GM21619 (cell line): ENCODE results near the gene AIF1.

Experiments used
- ATAC-seq: cut with Tn5 transposase; IDR thresholded peaks from one replicate; pipeline ENCODE4 v1.9.1; 2021; ENCODE audit not compliant: unreplicated experiment

Gene AIF1

DNA sequence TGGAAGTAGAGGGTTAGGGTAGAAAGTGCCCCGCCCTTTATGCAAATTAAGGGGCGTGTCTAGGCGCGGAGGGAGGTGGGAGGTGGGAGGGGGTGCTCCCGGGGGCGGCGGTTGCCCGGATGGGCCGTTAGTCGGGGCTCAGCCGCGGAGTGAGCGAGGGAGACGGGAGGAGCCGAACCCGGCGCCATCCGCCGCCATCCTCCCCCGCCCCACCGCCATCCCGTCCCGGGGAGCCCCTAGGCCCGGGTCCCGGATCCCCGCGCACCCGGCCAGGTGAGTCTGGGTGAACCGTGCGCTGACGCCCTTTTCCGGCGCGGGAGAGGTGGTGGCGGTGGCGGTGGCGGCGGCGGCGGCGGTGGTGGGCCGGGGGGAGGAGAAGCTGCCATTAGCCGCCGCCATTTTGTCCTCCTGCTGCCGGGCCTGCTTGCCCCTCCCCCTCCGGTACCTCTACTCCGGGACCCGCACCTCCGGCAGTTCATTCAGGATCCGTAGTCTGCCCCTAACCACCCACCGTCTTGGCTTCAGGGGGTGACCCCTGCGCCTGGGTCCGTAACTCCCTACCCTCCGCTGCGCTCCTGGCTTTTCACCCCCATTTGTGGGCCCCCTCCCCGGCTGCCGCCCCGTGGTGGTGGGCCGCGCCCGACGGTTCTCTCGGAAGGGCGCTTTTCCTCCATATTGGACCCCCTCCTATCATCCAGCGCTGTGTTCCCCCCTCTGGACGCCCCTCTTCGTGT lies 5.7 kb downstream of the AIF1 start, which contains the start of gene PRRC2A:
Gene PRRC2A, plus strand, starts transcription at position 130 of the 734 bp plus-strand sequence. CDS start 2,075 bp downstream, outside the sequence.
- ATAC-seq = peak; percentile 47

DNA sequence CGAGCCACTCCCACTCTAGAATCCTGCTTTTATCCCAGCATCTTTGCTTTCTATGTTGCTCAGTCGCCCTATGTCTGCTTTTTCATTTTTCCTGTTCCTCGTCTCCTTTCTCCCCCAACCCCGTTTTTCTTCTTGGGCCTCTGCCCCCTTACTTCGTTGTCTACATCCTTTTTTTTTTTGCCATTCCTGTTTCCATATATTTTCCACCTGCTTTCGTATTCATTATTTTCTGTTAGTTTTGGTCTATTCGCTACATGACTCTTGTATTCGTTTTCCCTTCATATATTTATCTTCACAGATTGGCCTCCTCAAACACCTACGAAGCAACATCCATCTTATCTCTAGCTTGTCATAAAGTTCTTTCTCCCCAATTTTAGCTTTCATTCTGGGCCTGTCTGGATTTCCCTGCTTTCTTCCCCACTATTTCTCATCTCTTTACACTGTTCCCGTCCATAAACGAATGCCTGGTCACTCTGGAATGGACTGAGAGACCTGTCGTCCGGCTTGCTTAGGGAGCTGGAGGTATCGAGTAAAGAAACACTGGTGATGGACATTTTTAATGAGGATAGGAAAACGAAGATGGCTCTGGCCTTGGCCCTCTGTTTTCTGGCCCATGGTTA lies 6.4 kb downstream of the AIF1 start:
- no peak for ATAC-seq

DNA sequence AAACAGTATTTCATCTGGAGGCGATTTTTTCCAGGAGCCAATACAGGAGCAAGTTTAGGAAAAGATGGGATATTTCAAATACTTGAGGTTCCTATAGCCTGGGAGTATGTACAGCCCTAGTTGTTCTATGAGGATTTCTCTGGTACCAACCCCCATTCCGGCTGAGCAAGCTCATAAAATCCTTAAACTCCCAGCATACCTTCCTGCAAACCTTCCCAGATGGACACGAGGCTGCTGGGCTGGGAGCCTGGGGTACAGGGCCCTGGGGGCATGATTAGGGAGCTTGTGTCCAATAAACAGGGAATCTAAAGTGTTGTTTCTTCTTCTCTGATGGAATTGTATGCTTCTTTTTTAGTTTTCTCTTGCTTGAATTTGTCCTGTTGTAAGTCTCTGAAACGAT lies 7.0 kb downstream of the AIF1 start:
- ATAC-seq = no peak

DNA sequence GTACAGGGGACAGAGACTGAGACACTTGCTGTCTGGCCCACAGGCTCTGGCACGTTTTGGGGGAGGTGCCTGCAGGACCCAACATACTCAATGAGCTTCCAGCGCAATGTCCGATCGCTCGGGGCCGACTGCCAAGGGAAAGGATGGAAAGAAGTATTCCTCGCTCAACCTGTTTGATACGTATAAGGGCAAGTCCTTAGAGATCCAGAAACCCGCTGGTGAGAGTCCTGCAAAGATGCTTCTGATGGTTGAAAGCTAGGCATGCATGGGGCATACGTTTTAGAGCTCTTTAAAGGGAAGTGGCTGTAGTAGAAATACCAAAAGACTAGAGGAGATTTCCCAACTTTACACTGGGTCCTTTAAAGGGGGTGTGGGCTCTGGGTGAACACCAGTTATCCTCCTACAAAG lies 7.7 kb downstream of the AIF1 start:
- ATAC-seq = no peak

DNA sequence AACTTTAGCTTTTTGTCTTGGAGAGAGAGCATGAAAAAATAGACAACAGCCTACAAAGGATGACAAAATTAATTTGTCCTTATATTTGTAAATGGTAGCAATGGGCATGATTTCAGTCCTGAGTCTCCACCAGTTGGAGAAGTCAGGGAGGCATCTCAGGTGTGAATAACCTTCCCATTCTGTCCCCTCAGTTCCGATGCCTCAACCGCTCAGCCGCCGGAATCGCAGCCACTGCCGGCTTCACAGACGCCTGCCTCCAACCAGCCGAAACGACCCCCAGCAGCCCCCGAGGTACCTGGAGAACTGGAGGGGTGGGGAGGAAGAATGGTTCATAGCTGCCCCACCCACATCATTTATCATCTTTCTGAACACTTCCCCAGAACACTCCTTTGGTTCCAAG lies 9.0 kb downstream of the AIF1 start:
- no peak for ATAC-seq

DNA sequence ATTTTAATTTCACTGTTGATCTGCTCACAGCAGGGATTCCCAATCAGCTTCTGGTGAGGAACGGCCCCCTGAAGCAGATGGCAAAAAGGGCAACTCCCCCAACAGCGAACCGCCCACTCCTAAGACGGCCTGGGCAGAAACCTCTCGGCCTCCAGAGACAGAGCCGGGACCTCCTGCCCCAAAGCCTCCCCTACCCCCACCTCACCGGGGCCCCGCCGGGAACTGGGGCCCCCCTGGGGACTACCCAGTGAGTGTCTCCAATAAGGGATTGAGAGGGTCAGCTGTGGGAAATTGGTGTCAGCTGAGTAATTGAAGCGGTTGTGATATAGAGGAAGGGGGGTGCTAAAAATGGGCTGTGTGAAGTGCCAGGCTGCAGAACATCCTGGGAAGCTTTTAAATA lies 11.9 kb downstream of the AIF1 start:
- no peak for ATAC-seq

DNA sequence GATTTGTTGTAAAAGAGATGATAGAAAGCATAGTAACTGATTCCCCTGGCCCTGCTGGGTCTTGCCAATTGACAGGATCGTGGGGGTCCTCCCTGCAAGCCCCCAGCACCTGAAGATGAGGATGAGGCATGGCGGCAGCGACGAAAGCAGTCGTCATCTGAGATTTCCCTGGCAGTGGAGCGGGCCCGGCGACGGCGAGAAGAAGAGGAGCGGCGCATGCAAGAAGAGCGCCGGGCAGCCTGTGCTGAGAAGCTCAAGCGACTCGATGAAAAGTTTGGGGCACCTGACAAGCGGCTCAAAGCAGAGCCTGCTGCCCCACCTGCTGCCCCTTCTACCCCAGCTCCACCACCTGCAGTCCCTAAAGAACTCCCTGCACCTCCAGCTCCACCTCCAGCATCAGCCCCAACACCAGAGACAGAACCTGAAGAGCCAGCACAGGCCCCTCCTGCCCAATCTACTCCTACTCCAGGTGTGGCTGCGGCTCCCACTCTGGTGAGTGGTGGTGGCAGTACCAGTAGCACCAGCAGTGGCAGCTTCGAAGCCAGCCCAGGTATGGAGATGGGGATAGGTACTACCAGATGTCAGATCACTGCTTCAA lies 12.8 kb downstream of the AIF1 start:
- ATAC-seq = no peak

DNA sequence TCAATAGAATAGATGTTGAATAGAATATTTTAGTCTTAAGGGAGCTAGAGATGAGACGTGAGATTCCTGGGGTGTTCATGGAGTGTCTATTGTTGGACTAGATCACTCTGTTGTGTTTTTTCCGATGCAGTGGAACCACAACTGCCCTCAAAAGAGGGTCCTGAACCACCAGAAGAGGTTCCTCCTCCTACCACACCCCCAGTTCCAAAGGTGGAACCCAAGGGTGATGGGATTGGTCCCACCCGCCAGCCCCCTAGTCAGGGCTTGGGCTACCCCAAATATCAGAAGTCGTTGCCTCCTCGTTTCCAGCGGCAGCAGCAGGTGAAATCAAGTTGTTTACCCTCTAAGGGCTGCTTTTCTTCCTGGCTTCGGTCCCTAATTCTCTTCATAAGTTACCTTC lies 14.0 kb downstream of the AIF1 start:
- ATAC-seq = no peak

DNA sequence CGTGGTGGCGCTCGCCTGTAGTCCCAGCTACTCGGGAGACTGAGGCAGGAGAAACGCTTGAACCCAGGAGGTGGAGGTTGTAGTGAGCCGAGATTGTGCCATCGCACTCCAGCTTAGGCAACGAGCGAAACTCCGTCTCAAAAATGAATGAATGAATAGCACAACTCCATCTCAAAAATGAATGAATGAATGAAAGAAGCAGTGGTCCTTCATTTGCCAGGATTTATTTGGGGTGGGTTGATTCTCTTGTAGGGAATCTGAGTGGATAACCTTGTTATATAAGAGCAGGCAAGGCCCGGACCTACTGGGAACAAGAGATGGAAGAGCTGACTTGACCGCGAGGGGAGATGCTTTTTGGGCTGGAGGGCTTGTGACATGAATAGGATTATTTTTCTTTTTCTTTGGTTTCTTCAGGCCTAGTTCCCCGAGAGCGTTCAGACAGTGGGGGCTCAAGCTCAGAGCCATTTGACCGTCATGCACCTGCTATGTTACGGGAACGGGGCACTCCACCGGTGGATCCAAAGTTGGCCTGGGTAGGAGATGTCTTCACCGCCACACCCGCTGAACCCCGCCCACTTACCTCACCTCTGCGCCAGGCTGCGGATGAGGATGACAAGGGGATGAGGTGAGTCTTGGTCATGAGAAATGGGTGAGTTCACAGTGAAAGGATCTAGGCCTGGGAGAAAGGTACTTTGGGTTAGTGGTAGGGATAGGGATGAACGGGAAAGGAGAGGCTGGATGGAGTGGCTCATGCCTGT lies 15.3 kb downstream of the AIF1 start:
- ATAC-seq = no peak

DNA sequence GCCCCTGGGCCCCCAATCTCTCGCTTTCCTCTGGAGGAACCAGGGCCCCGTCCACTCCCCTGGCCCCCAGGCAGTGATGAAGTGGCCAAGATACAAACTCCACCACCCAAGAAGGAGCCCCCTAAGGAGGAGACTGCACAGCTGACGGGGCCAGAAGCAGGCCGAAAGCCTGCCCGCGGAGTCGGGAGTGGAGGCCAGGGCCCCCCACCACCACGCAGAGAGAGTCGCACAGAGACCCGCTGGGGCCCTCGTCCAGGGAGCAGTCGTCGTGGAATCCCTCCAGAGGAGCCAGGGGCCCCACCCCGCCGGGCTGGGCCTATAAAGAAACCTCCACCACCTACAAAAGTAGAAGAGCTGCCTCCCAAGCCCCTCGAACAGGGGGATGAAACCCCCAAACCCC lies 16.2 kb downstream of the AIF1 start:
- ATAC-seq = no peak

DNA sequence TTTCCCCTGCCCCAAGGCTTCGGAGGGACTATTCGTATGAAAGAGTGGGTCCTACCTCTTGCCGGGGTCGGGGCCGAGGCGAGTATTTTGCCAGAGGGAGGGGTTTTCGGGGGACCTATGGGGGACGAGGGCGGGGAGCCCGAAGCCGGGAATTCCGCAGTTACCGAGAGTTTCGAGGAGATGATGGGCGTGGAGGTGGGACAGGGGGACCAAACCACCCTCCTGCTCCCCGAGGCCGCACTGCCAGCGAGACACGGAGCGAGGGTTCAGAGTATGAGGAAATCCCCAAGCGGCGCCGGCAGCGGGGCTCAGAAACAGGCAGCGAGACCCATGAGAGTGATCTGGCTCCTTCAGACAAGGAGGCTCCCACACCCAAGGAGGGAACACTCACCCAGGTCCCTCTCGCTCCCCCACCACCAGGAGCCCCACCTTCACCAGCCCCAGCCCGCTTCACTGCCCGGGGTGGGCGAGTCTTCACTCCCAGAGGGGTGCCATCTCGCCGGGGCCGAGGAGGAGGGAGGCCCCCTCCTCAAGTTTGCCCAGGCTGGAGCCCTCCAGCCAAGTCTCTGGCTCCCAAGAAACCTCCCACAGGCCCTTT lies 16.7 kb downstream of the AIF1 start:
- no peak for ATAC-seq

DNA sequence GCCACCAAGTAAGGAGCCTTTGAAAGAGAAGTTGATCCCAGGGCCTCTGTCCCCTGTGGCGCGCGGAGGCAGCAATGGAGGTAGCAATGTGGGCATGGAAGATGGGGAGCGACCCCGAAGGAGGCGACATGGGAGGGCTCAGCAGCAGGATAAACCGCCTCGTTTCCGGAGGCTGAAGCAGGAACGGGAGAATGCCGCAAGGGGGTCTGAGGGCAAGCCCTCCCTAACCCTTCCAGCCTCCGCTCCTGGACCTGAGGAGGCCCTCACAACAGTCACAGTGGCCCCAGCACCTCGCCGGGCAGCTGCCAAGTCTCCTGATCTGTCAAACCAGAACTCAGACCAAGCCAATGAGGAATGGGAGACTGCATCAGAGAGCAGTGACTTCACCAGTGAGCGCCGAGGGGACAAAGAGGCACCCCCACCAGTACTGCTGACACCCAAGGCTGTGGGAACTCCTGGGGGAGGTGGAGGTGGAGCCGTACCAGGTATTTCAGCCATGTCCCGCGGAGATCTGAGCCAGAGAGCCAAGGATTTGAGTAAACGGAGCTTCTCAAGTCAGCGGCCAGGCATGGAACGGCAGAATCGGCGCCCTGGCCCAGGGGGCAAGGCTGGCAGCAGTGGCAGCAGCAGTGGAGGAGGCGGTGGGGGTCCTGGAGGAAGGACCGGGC lies 17.4 kb downstream of the AIF1 start:
- ATAC-seq = no peak

DNA sequence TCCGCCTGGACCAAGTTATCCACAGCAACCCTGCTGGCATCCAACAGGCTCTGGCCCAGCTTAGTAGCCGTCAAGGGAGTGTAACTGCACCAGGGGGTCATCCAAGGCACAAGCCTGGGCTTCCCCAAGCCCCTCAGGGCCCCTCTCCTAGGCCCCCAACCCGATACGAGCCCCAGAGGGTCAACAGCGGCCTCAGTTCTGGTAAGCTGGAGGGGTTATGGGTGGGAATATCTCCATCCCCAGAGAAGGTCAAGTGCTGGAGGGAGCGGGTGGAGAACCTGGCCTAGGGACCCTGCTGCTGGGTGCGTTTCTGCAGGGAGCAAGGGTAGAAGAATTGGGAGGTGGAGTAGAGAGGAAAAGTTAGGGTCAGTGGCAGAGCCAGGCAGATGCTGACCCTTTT lies 18.4 kb downstream of the AIF1 start:
- no peak for ATAC-seq

DNA sequence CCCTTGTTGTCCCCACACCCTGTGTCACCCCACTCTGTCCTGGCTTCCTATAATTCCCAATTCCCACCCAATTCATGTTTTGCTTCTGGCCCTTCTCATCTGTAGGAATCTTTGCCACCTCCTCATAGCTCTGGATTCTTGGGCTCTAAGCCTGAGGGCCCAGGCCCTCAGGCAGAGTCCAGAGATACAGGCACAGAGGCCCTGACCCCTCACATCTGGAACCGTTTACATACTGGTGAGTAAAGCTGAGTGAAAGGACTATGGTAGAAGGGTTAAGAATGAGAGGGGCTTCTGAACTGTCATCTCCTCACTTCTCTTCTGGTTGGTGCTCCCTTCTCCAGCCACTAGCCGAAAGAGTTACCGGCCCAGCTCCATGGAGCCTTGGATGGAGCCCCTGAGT lies 19.1 kb downstream of the AIF1 start:
- no peak for ATAC-seq

DNA sequence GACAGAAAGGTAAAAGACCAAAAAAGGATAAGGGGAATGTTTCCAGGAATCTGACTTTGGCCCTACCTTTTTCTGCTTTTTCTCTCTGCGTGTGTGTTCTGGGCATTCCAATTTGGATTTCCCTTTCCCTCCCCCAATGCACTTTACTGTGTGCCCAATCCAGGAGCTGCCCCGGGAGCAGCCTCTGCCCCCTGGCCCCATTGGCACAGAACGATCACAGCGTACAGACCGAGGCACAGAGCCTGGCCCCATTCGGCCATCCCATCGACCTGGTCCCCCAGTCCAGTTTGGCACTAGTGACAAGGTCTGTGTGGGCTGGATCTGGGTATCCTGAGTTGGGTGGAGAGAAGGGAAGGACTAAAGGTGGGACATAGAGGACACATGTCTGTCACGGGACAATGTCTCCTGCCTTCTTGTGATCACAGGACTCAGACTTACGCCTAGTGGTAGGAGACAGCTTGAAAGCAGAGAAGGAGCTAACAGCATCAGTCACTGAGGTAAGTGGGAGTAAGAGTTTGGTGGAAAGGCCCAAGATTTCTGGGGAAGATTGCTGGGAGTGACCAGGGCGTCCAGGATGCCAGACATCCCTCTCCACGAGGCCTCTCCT lies 20.0 kb downstream of the AIF1 start:
- no peak for ATAC-seq

DNA sequence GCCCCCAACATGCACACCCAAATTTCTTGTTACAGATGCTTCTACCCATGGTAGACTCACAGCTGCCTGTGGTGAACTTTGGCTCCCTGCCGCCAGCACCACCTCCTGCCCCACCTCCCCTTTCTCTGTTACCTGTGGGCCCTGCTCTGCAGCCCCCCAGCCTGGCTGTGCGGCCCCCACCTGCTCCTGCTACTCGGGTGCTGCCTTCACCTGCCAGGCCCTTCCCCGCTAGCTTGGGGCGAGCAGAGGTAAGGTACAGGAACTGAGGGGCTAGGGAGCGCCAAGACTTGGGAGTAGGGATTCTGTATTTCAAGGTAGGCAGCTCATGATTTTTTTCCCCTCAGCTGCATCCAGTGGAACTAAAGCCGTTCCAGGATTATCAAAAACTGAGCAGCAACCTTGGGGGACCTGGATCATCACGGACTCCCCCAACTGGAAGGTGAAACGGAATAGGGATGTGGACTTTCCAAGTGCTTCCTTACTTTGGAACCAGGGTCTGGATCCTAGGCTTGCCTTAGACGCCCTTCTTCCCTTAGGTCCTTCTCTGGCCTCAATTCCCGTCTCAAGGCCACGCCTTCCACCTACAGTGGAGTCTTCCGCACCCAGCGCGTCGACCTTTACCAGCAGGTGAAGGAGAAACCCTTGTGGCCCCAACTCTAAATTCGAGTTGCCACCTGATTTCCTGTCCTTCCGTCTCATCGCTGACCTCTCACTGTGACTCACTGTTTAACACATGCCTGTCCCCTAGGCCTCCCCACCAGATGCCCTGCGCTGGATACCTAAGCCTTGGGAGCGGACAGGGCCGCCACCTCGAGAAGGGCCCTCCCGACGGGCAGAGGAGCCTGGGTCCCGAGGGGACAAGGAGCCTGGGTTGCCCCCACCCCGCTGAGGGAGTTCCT lies 21.9 kb downstream of the AIF1 start:
- ATAC-seq = no peak

DNA sequence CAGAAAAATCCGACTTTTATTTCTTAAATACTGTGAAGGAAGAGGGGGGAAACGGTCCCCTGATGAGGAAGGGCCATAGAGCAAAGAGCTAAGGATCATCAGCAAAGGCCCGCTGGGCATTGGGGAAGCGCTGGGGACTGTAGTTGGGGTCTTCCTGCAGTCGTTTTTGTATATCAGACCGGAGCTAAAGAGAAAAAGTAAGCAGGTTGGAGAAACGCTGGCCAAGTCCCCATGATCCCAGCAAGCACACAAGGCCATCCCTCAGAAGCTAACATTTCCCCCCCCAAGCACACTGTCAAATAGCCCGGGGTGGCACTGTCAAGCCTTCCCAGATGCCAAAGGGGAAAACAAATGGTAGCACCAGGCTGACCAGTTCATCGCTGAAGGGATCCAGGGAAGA lies 24.0 kb downstream of the AIF1 start:
- no peak for ATAC-seq

DNA sequence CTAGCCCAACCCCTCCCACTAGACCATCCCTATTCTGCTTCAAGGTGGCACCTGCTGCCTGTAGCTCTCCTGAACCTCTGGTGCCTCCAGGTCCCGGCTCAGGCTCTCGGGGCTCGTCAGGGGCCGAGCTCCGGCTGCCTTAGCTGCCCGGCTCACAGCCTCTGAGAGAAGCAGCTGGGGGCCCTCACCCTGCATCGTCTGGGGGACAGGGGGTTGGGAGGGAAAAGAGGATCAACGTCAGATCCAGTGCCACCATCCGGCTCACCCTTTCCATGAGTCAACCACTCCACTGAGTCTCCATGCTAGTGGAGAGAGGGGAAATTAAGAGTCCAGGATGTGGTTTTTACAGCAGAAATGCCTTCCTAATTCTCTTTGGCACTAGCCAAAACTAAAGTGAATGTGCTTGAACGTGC lies 24.4 kb downstream of the AIF1 start:
- ATAC-seq = no peak

DNA sequence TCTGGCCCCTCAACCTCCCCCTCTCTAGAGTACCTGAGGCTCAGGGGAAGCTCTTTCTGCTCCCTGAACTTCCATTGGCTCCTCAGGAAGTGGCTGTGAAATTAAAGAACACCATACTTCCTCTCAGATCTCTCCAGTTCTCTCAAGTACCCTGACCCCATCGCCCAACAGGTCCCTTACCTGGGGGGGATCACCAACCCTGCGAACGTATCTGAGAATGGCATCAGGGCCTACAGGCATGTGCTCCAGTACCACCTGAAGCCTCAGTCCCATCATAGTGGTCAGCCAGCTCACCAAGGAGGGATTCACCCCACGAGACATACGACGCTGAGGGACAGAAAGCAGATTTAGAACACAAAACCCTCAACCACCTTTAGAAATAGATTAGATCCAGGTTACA lies 25.6 kb downstream of the AIF1 start:
- no peak for ATAC-seq
